DMS153 (cell line): ENCODE data around the gene ADGRG3.
"Not testable (repeated sequence)": the region's sequence is repeated elsewhere in the genome, so short reads cannot be mapped to it uniquely, and the experiment has no call there.

Source experiments
- DNase-seq: peaks from one replicate; lab custom pipeline; 2025; lab: John Stamatoyannopoulos, UW

Gene ADGRG3

GRCh38 chr16:57697896-57698537 is 29.9 kb downstream of the ADGRG3 start:
- DNase-seq = no peak

GRCh38 chr16:57698812-57699405 is 30.8 kb downstream of the ADGRG3 start:
- no peak for DNase-seq

- DNase-seq = no peak
These were observed 31.4 kb downstream of the ADGRG3 start for GRCh38 chr16:57699481-57699880.

- no peak for DNase-seq
These were observed 31.8 kb downstream of the ADGRG3 start for GRCh38 chr16:57699899-57700298.

- DNase-seq = no peak
These were observed 32.9 kb downstream of the ADGRG3 start for GRCh38 chr16:57700781-57701551.

GRCh38 chr16:57701759-57702371 is 33.8 kb downstream of the ADGRG3 start:
- no peak for DNase-seq

- no peak for DNase-seq
These were observed 35.4 kb downstream of the ADGRG3 start for GRCh38 chr16:57703416-57704010.

- no peak for DNase-seq
These were observed 36.2 kb downstream of the ADGRG3 start for GRCh38 chr16:57704011-57704904.

GRCh38 chr16:57704905-57705852 is 37.1 kb downstream of the ADGRG3 start:
- DNase-seq = no peak

GRCh38 chr16:57706717-57707116 is 38.6 kb downstream of the ADGRG3 start:
- DNase-seq = no peak

GRCh38 chr16:57707331-57707730 is 39.2 kb downstream of the ADGRG3 start:
- DNase-seq = no peak

- no peak for DNase-seq
These were observed 40.1 kb downstream of the ADGRG3 start for GRCh38 chr16:57708168-57708567.

- no peak for DNase-seq
These were observed 41.6 kb downstream of the ADGRG3 start for GRCh38 chr16:57709663-57710062.

- DNase-seq = no peak
These were observed 43.2 kb downstream of the ADGRG3 start for GRCh38 chr16:57711346-57711745.

GRCh38 chr16:57711993-57712392 is 43.9 kb downstream of the ADGRG3 start:
- no peak for DNase-seq

- DNase-seq = not testable (repeated sequence)
These were observed 44.5 kb downstream of the ADGRG3 start for GRCh38 chr16:57712569-57712968.

GRCh38 chr16:57713596-57713995 is 45.5 kb downstream of the ADGRG3 start:
- no peak for DNase-seq

- no peak for DNase-seq
These were observed 45.9 kb downstream of the ADGRG3 start for GRCh38 chr16:57714047-57714446.

- peak; percentile 1 for DNase-seq
These were observed 52.1 kb downstream of the ADGRG3 start for GRCh38 chr16:57720142-57720575.
